GM12878 (cell line): ENCODE data around the gene NDUFB2. TPM values are rescaled to one million over a fixed set of nuclear protein-coding genes. Genes with fewer than 3 reads are reported as not detected.

Experiments
- ATAC-seq: fragments of 200-7000 bp; cut with Tn5 transposase; 3 replicates; pipeline ENCODE4 v1.9.1; 2020; ENCODE audit warnings: mild to moderate bottlenecking, moderate library complexity
- BruUV-seq: library from RNA; stranded (reverse); fragments of 400-500 nt; replicated peaks from 2 replicates; lab custom pipeline; 2021; lab: Mats Ljungman, UMichigan
- CTCF ChIA-PET: fragments of 300-600 bp; sonication (Branson Sonifier 250); formaldehyde crosslinking; extraction: SDS; loops from one replicate; lab custom pipeline; 2021; ENCODE audit warnings: inconsistent platforms; lab: Yijun Ruan, JAX
- POLR2A ChIA-PET: fragments of 350-600 bp; formaldehyde crosslinking; extraction: SDS; loops from one replicate; lab custom pipeline; 2021; ENCODE audit warnings: inconsistent platforms; lab: Charles Lee
- RAD21 ChIA-PET: fragments of 300-600 bp; sonication (Branson Sonifier 250); formaldehyde crosslinking; loops from one replicate; lab custom pipeline; 2023; ENCODE audit warnings: antibody characterized with exemption; ENCODE audit not compliant: unreplicated experiment; lab: Charles Lee
- SMC1A ChIA-PET: fragments of 300-600 bp; sonication (Branson Sonifier 250); formaldehyde crosslinking; loops from one replicate; lab custom pipeline; 2023; ENCODE audit not compliant: unreplicated experiment, uncharacterized antibody; lab: Charles Lee
- DNase-seq: peaks from one replicate; pipeline ENCODE4 v3.0.0-alpha.2; 2011; ENCODE audit warnings: low read depth, low spot score
- FAIRE-seq: peaks from 3 replicates; lab custom pipeline; 2011; peaks lifted over from hg19 to GRCh38; lab: Jason Lieb, UNC
- H2AFZ ChIP-seq: 2 replicates; pipeline ENCODE4 v1.6.0; 2011; ENCODE audit warnings: low read depth, low read length, control low read depth; ENCODE audit not compliant: control insufficient read depth
- H3K27ac ChIP-seq: 2 replicates; pipeline ENCODE4 v1.5.1; 2011; ENCODE audit warnings: control low read depth; ENCODE audit not compliant: control insufficient read depth, insufficient read depth
- H3K27me3 ChIP-seq, 2 experiments: replicated peaks in 1 of 2; 2 replicates each; pipeline versions ENCODE4 v1.6.0 to v1.6.1; 2011; ENCODE audit warnings: low read length in 1 of 2; ENCODE audit not compliant: control insufficient read depth in 2 of 2, insufficient read depth in 2 of 2
- H3K36me3 ChIP-seq, 2 experiments: 2 replicates each; pipeline ENCODE4 v1.5.1; 2011; ENCODE audit warnings: low read length in 1 of 2; ENCODE audit not compliant: control insufficient read depth in 2 of 2, insufficient read depth in 2 of 2
- H3K4me1 ChIP-seq: 2 replicates; pipeline ENCODE4 v1.6.1; 2011; ENCODE audit warnings: mild to moderate bottlenecking, low read length, moderate library complexity, mixed read lengths; ENCODE audit not compliant: control insufficient read depth, insufficient read depth
- H3K4me2 ChIP-seq: 2 replicates; pipeline ENCODE4 v1.6.0; 2011; ENCODE audit warnings: control low read depth; ENCODE audit not compliant: control insufficient read depth, insufficient read depth
- H3K4me3 ChIP-seq: fragments of 200-600 bp; sonication (generic); 2 replicates; pipeline ENCODE4 v1.5.1; 2016
- H3K79me2 ChIP-seq: 2 replicates; pipeline ENCODE4 v1.6.0; 2011; ENCODE audit warnings: low read length; ENCODE audit not compliant: control insufficient read depth, insufficient read depth
- H3K9ac ChIP-seq: 2 replicates; pipeline ENCODE4 v1.8.0; 2011; ENCODE audit warnings: low read length, control low read depth, mixed read lengths; ENCODE audit not compliant: control insufficient read depth, insufficient read depth
- H3K9me3 ChIP-seq: replicated peaks from 3 replicates; pipeline ENCODE4 v1.5.1; 2011; ENCODE audit warnings: mild to moderate bottlenecking, low read length; ENCODE audit not compliant: control insufficient read depth, insufficient read depth
- H4K20me1 ChIP-seq: 2 replicates; pipeline ENCODE4 v1.6.0; 2011; ENCODE audit not compliant: control insufficient read depth, insufficient read depth
- CREB1 ChIP-seq: IDR thresholded peaks from 2 replicates; pipeline ENCODE4 v1.6.1; 2012; ENCODE audit warnings: low read depth, mild to moderate bottlenecking, inconsistent platforms
- CTCF ChIP-seq, 3 experiments: IDR thresholded peaks in 2 of 3; conservative IDR thresholded peaks in 1 of 3; 2 replicates each; pipeline ENCODE4 v1.5.1; 2011; ENCODE audit warnings: low read depth in 3 of 3, low read length in 3 of 3, mild to moderate bottlenecking in 3 of 3, control low read depth in 2 of 3, moderate library complexity in 2 of 3, inconsistent platforms in 1 of 3, mixed read lengths in 1 of 3; ENCODE audit not compliant: control insufficient read depth in 2 of 3, insufficient read depth in 1 of 3; ENCODE audit errors: extremely low read depth in 1 of 3
- EED ChIP-seq: sonication (generic); IDR thresholded peaks from 2 replicates; pipeline ENCODE4 v1.6.1; 2016; ENCODE audit warnings: antibody characterized with exemption, low read depth
- FOXM1 ChIP-seq: IDR thresholded peaks from 2 replicates; pipeline ENCODE4 v1.6.1; 2012; ENCODE audit warnings: low read depth, mild to moderate bottlenecking, inconsistent platforms, low read length, moderate library complexity
- GATAD2B ChIP-seq: fragments of 450-650 bp; conservative IDR thresholded peaks from 2 replicates; pipeline ENCODE4 v1.6.1; 2017; ENCODE audit warnings: low read depth, mild to moderate bottlenecking, moderate library complexity
- HDAC6 ChIP-seq: fragments of 200-600 bp; sonication (generic); IDR thresholded peaks from one replicate; pipeline ENCODE4 v1.8.0; 2017; ENCODE audit warnings: antibody characterized with exemption; ENCODE audit not compliant: unreplicated experiment
- IKZF1 ChIP-seq: fragments of 450-650 bp; conservative IDR thresholded peaks from 2 replicates; pipeline ENCODE4 v1.6.1; 2017; ENCODE audit warnings: antibody characterized with exemption, mild to moderate bottlenecking
- IKZF2 ChIP-seq, 2 experiments: fragments of 450-650 bp; IDR thresholded peaks; 2 replicates each; pipeline ENCODE4 v1.6.1; 2017; ENCODE audit warnings: mild to moderate bottlenecking in 2 of 2, moderate library complexity in 2 of 2
- MXI1 ChIP-seq: fragments of 150-350 bp; IDR thresholded peaks from 2 replicates; pipeline ENCODE4 v1.6.1; 2011; ENCODE audit warnings: low read depth, mild to moderate bottlenecking, inconsistent platforms, low read length, improper control_type of control experiment
- RAD21 ChIP-seq: IDR thresholded peaks from 2 replicates; pipeline ENCODE4 v1.6.1; 2011; ENCODE audit warnings: mild to moderate bottlenecking, low read depth, low read length, moderate library complexity; ENCODE audit not compliant: insufficient read depth
- RB1 ChIP-seq: fragments of 450-650 bp; formaldehyde crosslinking; IDR thresholded peaks from 2 replicates; pipeline ENCODE4 v1.6.1; 2017; ENCODE audit warnings: mild to moderate bottlenecking, borderline replicate concordance
- RCOR1 ChIP-seq: conservative IDR thresholded peaks from 2 replicates; pipeline ENCODE4 v1.6.1; 2012; ENCODE audit warnings: low read depth, low read length, improper control_type of control experiment
- SMC3 ChIP-seq: IDR thresholded peaks from 2 replicates; pipeline ENCODE4 v1.6.1; 2011; ENCODE audit warnings: low read length, improper control_type of control experiment, borderline replicate concordance
- SUZ12 ChIP-seq: fragments of 200-600 bp; sonication (generic); IDR thresholded peaks from one replicate; pipeline ENCODE4 v1.6.1; 2018; ENCODE audit warnings: antibody characterized with exemption, mild to moderate bottlenecking; ENCODE audit not compliant: unreplicated experiment
- TAF1 ChIP-seq: IDR thresholded peaks from 2 replicates; pipeline ENCODE4 v1.6.1; 2011; ENCODE audit warnings: mild to moderate bottlenecking, low read depth, low read length, borderline replicate concordance
- YBX1 ChIP-seq: fragments of 450-650 bp; IDR thresholded peaks from 2 replicates; pipeline ENCODE4 v1.6.1; 2016; ENCODE audit warnings: antibody characterized with exemption
- YY1 ChIP-seq: IDR thresholded peaks from 2 replicates; pipeline ENCODE4 v1.6.1; 2011; ENCODE audit warnings: low read depth, mild to moderate bottlenecking, low read length
- ZBTB33 ChIP-seq: fragments of 450-650 bp; IDR thresholded peaks from 2 replicates; pipeline ENCODE4 v1.6.1; 2017; ENCODE audit warnings: mild to moderate bottlenecking
- WGBS: methylation state at CpG from one replicate; pipeline ENCODE4 v1.1.6; 2016; ENCODE audit warnings: low lambda C conversion rate; ENCODE audit not compliant: insufficient replicate concordance, insufficient coverage; ENCODE audit errors: missing lambda C conversion rate; 5-methylcytosine and 5-hydroxymethylcytosine counted together
- in situ Hi-C: fragments of 300-500 bp; cut with MboI; formaldehyde crosslinking; loops from 9 replicates; pipeline ENCODE4 v1.14.3; 2018; ENCODE audit warnings: mixed read lengths
- intact Hi-C: fragments of 100-400 bp; cut with micrococcal nuclease; formaldehyde crosslinking; loops from one replicate; pipeline ENCODE4 v1.14.2; 2022; ENCODE audit not compliant: unreplicated experiment
- polyA plus RNA-seq, 11 experiments: library from polyadenylated mRNA; depleted of rRNA in 4 of 11; unstranded in 6 of 11; stranded (reverse) in 5 of 11; fragments of >200 nt; fragmentation: Nextera tagmentation in 4 of 11; fragmentation: Illumina TruSeq in 1 of 11; extraction: Ambion mirVana in 4 of 11; extraction: Trizol in 1 of 11; gene quantifications; 1 replicate in 1 of 11; 2 replicates in 10 of 11; pipeline versions ENCODE4 v1.2.1 to v1.2.3, GENCODE V29; 2011 to 2016; ENCODE audit warnings: inconsistent platforms in 2 of 11, missing spikeins in 2 of 11, low read depth in 1 of 11
- total RNA-seq, 4 experiments: library from RNA; depleted of rRNA in 3 of 4; stranded (reverse); fragments of >200 nt in 3 of 4; fragmentation: Illumina TruSeq in 1 of 4; extraction: Trizol in 1 of 4; gene quantifications; 2 replicates each; pipeline versions ENCODE4 v1.2.1 to v1.2.3, GENCODE V29; 2013 to 2021

NDUFB2 gene
- total and polyA plus RNA-seq, 10 of the 15 experiments (the other 5 are each of a cell fraction or from before 2014, with no cell fraction given): 109 to 1,236 (median 323) TPM

GRCh38 chr7:140650367-140650766, 46.1 kb upstream of the NDUFB2 start (continued):
- TF ChIP-seq YBX1: no peak
- no peak for TF ChIP-seq MXI1
- TF ChIP-seq RCOR1: no peak
- no peak for TF ChIP-seq SUZ12
- TF ChIP-seq HDAC6: no peak
- TF ChIP-seq ZBTB33: no peak
- no peak for TF ChIP-seq FOXM1
- no peak for TF ChIP-seq GATAD2B

GRCh38 chr7:140653319-140654108, 43.0 kb upstream of the NDUFB2 start:
- Histone ChIP-seq H4K20me1 (no peaks in the 10 kb centered on the region), H3K9ac (no peak overlapping the region), H3K27ac (no peak overlapping the region), H2AFZ (no peak overlapping the region), H3K79me2 (no peaks in the 10 kb centered on the region), H3K4me1 (peaks cover 12% of the 10 kb centered on the region), H3K36me3 (no peaks in the 10 kb centered on the region), H3K4me3 (no peak overlapping the region), H3K9me3 (no peaks in the 10 kb centered on the region), H3K27me3 (no peaks in the 10 kb centered on the region), H3K4me2 (no peak overlapping the region)
- ChIA-PET SMC1A (interaction anchor here (0.6 to 2.2 kb wide), 7 partner anchors 133 to 186 kb away, joined by 3 to 16 read pairs (median 4); no protein-coding TSS in a partner anchor), CTCF (interaction anchor here (0.6 to 3.8 kb wide), 19 partner anchors 21 to 505 kb away, joined by 3 to 29 read pairs (median 4); partner anchors contain the start of gene MRPS33), POLR2A (interaction anchor here (0.7 kb wide), 1 partner anchor 98 kb away, joined by 3 read pairs; no protein-coding TSS in a partner anchor), RAD21 (interaction anchor here (0.6 to 1.5 kb wide), 5 partner anchors 102 to 180 kb away, joined by 3 to 13 read pairs (median 4); no protein-coding TSS in a partner anchor)
- in situ Hi-C loops: no loop called here
- 31% methylated on average over 15 of the region's 15 CpGs for WGBS
- intact Hi-C loops: loop anchor here (1.0 kb wide), 2 partner anchors 135 to 178 kb away; no protein-coding TSS in a partner anchor
- DNase-seq: no peak
- BruUV-seq: no TSS peak
- peak; percentile 61 for ATAC-seq
- FAIRE-seq: peak; percentile 80
- TF ChIP-seq IKZF2 (IDR thresholded peaks at IDR 0.05): peak in 1 of 2 experiments; percentile 37; a peak in 1 of 4 replicates
- TF ChIP-seq RAD21: peak; percentile 90
- TF ChIP-seq IKZF1: peak; percentile 38; the same call in 1 of the 2 replicates
- peak; percentile 75 for TF ChIP-seq SMC3
- no peak for TF ChIP-seq TAF1
- TF ChIP-seq EED: 0 out of 2 replicates have a peak, but pooled peaks have one; percentile 23
- TF ChIP-seq YY1: 0 out of 2 replicates have a peak, but pooled peaks have one; percentile 40
- no peak for TF ChIP-seq RB1
- peak; percentile 79 to 88 (median 81) for TF ChIP-seq CTCF (IDR thresholded peaks at IDR 0.05 in 2 of 3, conservative IDR thresholded peaks at IDR 0.05 in 1 of 3; ENCODE audit: control insufficient read depth in 2 of 3, extremely low read depth in 1 of 3, insufficient read depth in 1 of 3, low read depth in 3 of 3, low read length in 3 of 3)
- TF ChIP-seq CREB1: no peak
